Measurements from ENCODE around the gene SLC25A38. TPM values are rescaled to one million over a fixed set of nuclear protein-coding genes. Genes with fewer than 3 reads are reported as not detected.

Gene SLC25A38
- total RNA-seq, 1 donor from 2014 or later = 20.6 TPM

DNA sequence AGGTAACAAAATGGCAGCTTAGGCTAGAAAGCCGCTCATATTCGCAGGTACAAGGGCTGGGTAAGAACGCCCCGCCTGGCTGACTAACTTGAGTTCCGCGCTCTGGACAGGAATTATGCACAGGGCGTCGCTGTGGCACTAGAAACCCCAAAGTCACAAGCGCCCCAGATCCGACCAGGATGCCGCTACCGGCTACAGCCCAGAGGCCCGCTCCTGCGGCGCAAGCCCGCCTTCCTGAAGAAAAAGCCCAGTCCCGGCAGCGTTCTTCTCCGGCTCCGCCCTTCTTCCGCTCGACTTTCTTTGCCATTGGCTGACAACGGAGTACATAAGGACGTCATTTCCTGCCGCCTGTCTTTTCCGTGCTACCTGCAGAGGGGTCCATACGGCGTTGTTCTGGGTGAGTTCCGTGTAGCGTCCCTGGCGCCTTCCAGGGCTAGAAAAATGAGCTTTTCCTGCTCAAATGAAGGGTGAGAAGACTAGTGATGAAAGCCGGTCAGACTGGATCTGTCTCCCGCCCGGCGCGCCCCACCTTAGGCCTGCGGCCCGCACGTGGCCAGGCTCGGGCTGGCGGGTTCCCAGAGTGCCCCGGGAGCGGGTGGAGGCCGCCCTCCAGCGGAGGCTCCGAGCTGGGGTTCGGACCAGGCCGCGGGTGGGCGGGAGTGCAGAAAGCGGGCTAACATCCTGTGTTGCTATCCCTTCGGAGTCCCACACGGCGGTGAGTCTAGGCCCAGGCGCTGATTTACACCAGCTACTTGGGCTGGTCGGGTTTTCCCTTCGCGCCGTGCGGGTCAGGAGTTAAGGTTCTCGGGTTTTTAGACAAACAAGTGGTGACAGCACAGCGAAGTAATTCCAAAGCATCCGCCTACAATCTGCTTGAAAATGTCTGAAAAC, 23.4 kb downstream of the SLC25A38 start, which contains the start of gene RPSA:
RPSA (plus strand) TSS at position 353 of the 891 bp plus-strand sequence. CDS start 934 bp downstream, outside the sequence.
- Histone ChIP-seq H3K27me3 (no peaks in the 10 kb centered on the region), H3K27ac (peak within 1 kb of the TSS; percentile 54), H3K4me3 (peak within 1 kb of the TSS; percentile 67 to 70), H3K4me1 (peaks cover 32% of the 10 kb centered on the region), H3K9me3 (no peaks in the 10 kb centered on the region), H3K36me3 (peaks cover 0 to 31% of the 10 kb centered on the region in 2 donors)
- intact Hi-C loops (cut with DNase I) = no loop called here
- TF ChIP-seq POLR2A (IDR thresholded peaks at IDR 0.05) = peak in 1 of 2 donors; percentile 60
- TF ChIP-seq POLR2AphosphoS5 (IDR thresholded peaks at IDR 0.05; ENCODE audit: insufficient read depth in 1 of 2, low read depth in 1 of 2) = peak; percentile 95 to 97
- TF ChIP-seq CTCF (IDR thresholded peaks at IDR 0.05) = peak in 1 of 3 experiments; percentile 41
- peak; percentile 98 to 99 for DNase-seq (ENCODE audit: extremely low spot score in 2 of 2)

GRCh38 chr3:39407259-39407629, 24.1 kb downstream of the SLC25A38 start:
- intact Hi-C loops (cut with DNase I) = no loop called here
- peaks cover 32% of the 10 kb centered on the region for H3K4me1 ChIP-seq
- no peak for DNase-seq (ENCODE audit: extremely low spot score in 2 of 2)

GRCh38 chr3:39407773-39408492, 24.8 kb downstream of the SLC25A38 start:
- TF ChIP-seq CTCF (IDR thresholded peaks at IDR 0.05) (no peak), POLR2AphosphoS5 (IDR thresholded peaks at IDR 0.05; ENCODE audit: insufficient read depth in 1 of 2, low read depth in 1 of 2) (no peak), POLR2A (IDR thresholded peaks at IDR 0.05) (no peak)
- H3K4me1 ChIP-seq = peaks cover 32% of the 10 kb centered on the region
- no peaks in the 10 kb centered on the region for H3K27me3 ChIP-seq
- no peak overlapping the region for H3K27ac ChIP-seq
- H3K4me3 ChIP-seq = peak overlapping the region; percentile 67 to 70
- no peak for DNase-seq (ENCODE audit: extremely low spot score in 2 of 2)
- H3K9me3 ChIP-seq = no peaks in the 10 kb centered on the region
- peaks cover 0 to 44% of the 10 kb centered on the region in 2 donors for H3K36me3 ChIP-seq
- intact Hi-C loops (cut with DNase I) = no loop called here

More at GRCh38 chr3:39407259-39407629, 24.1 kb downstream of the SLC25A38 start:
- Histone ChIP-seq H3K27me3 (no peaks in the 10 kb centered on the region), H3K27ac (peak overlapping the region; percentile 54), H3K9me3 (no peaks in the 10 kb centered on the region), H3K4me3 (peak overlapping the region; percentile 67 to 70), H3K36me3 (peaks cover 0 to 37% of the 10 kb centered on the region in 2 donors)
- TF ChIP-seq POLR2A (IDR thresholded peaks at IDR 0.05) (no peak), CTCF (IDR thresholded peaks at IDR 0.05) (no peak), POLR2AphosphoS5 (IDR thresholded peaks at IDR 0.05; ENCODE audit: insufficient read depth in 1 of 2, low read depth in 1 of 2) (no peak)

DNA sequence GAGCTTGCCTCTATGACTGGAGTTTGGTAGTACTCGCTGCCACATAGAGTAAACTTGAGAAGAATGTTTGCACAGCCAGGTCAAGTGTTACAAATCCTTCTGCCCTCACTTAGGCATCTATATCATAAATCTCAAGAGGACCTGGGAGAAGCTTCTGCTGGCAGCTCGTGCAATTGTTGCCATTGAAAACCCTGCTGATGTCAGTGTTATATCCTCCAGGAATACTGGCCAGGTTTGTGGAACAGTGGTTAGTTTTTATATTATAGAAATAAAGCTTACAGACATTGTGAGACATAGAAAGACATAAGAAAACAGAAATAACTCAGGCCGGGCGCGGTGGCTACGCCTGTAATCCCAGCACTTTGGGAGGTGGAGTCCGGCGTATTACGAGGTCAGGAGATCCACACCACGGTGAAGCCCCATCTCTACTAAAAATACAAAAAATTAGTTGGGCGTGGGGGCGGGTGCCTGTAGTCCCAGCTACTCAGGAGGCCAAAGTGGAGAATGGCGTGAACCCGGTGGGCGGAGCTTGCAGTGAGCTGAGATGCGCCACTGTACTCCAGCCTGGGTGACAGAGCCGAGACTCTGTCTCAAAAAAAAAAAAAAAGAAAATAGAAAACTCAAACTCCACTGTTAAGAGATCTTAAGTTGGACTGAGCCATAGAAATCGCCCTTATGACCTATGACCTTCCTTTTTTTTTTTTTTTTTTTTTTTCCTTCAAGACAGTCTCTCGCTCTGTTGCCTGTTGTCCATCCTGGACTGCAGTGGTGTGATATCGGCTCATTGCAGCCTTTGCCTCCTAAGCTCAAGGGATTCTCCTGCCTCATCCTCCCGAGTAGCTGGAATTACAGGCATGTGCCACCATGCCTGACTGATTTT, 25.6 kb downstream of the SLC25A38 start:
- no peak for DNase-seq (ENCODE audit: extremely low spot score in 2 of 2)
- Histone ChIP-seq H3K4me1 (peaks cover 32% of the 10 kb centered on the region), H3K27me3 (no peaks in the 10 kb centered on the region), H3K9me3 (no peaks in the 10 kb centered on the region), H3K36me3 (peaks cover 0 to 52% of the 10 kb centered on the region in 2 donors), H3K27ac (no peak overlapping the region), H3K4me3 (no peak overlapping the region)
- no peak for TF ChIP-seq CTCF (IDR thresholded peaks at IDR 0.05)
- no peak for TF ChIP-seq POLR2AphosphoS5 (IDR thresholded peaks at IDR 0.05; ENCODE audit: insufficient read depth in 1 of 2, low read depth in 1 of 2)
- no peak for TF ChIP-seq POLR2A (IDR thresholded peaks at IDR 0.05)
- intact Hi-C loops (cut with DNase I) = no loop called here

Data from vagina (tissue), 2 donors.